Panc1 (cell line): ENCODE data around the gene GNE. TPM values are rescaled to one million over a fixed set of nuclear protein-coding genes. Genes with fewer than 3 reads are reported as not detected.
"Not testable (repeated sequence)": the region's sequence is repeated elsewhere in the genome, so short reads cannot be mapped to it uniquely, and the experiment has no call there.

ENCODE experiments used
- ATAC-seq: fragments of 200-7000 bp; cut with Tn5 transposase; 2 replicates; pipeline ENCODE4 v1.9.1; 2020; ENCODE audit warnings: mild to moderate bottlenecking, moderate library complexity
- BruUV-seq: library from RNA; stranded (reverse); fragments of 400-500 nt; replicated peaks from 2 replicates; lab custom pipeline; 2021; lab: Mats Ljungman, UMichigan
- CTCF ChIA-PET: fragments of 300-600 bp; sonication (Branson Sonifier 250); formaldehyde crosslinking; loops from one replicate; lab custom pipeline; 2022; ENCODE audit warnings: antibody characterized with exemption; lab: Charles Lee
- POLR2A ChIA-PET: fragments of 300-600 bp; sonication (Branson Sonifier 250); formaldehyde crosslinking; loops from one replicate; lab custom pipeline; 2022; ENCODE audit warnings: antibody characterized with exemption; lab: Charles Lee
- DNase-seq: peaks from one replicate; pipeline ENCODE4 v3.0.0-alpha.2; 2010; ENCODE audit warnings: low read depth, low spot score
- H3K27ac ChIP-seq: 2 replicates; pipeline ENCODE4 v1.5.1; 2011; ENCODE audit warnings: mild to moderate bottlenecking, low read length, inconsistent platforms
- H3K27me3 ChIP-seq: fragments of 200-500 bp; sonication (Bioruptor generic); 2 replicates; pipeline ENCODE4 v1.6.0; 2014; ENCODE audit warnings: low read length, inconsistent platforms; ENCODE audit not compliant: control insufficient read depth, insufficient read depth
- H3K36me3 ChIP-seq: fragments of 200-500 bp; sonication (Bioruptor generic); 2 replicates; pipeline ENCODE4 v1.5.1; 2014; ENCODE audit warnings: inconsistent platforms, mild to moderate bottlenecking, low read length, moderate library complexity; ENCODE audit not compliant: control insufficient read depth, insufficient read depth
- H3K4me1 ChIP-seq: 2 replicates; pipeline ENCODE4 v1.5.1; 2011; ENCODE audit warnings: inconsistent platforms, mild to moderate bottlenecking, low read length, moderate library complexity; ENCODE audit not compliant: control insufficient read depth, insufficient read depth
- H3K4me3 ChIP-seq, 2 experiments: 2 replicates each; pipeline ENCODE4 v1.5.1; 2011 to 2012; ENCODE audit warnings: low read depth in 2 of 2, low read length in 2 of 2, mild to moderate bottlenecking in 2 of 2, inconsistent platforms in 1 of 2, moderate library complexity in 1 of 2
- H3K9me3 ChIP-seq: fragments of 200-500 bp; sonication (Bioruptor generic); 2 replicates; pipeline ENCODE4 v1.5.1; 2014; ENCODE audit warnings: low read depth, mild to moderate bottlenecking, inconsistent platforms, low read length, moderate library complexity; ENCODE audit not compliant: control insufficient read depth, insufficient read depth
- POLR2AphosphoS5 ChIP-seq: IDR thresholded peaks from 2 replicates; pipeline ENCODE4 v1.6.1; 2012; ENCODE audit warnings: mild to moderate bottlenecking, low read depth, low read length, moderate library complexity
- REST ChIP-seq, 2 experiments: IDR thresholded peaks; 2 replicates each; pipeline ENCODE4 v1.6.1; 2011 to 2012; ENCODE audit warnings: low read depth in 2 of 2, control low read depth in 1 of 2, low read length in 1 of 2, mild to moderate bottlenecking in 1 of 2, moderate library complexity in 1 of 2; ENCODE audit not compliant: insufficient read depth in 1 of 2
- SIN3A ChIP-seq: IDR thresholded peaks from 2 replicates; pipeline ENCODE4 v1.6.1; 2012; ENCODE audit warnings: low read depth, mild to moderate bottlenecking, low read length, moderate library complexity, borderline replicate concordance; ENCODE audit not compliant: insufficient read depth
- TCF7L2 ChIP-seq: IDR thresholded peaks from 2 replicates; pipeline ENCODE4 v1.6.1; 2011; ENCODE audit warnings: mild to moderate bottlenecking, low read depth, low read length, inconsistent platforms
- in situ Hi-C: cut with HindIII; loops from 2 replicates; pipeline ENCODE4 v1.10.0; 2016; ENCODE audit warnings: low sequenced_read_pairs, low pct_unique_long_range_greater_than_20kb
- intact Hi-C: fragments of 100-400 bp; cut with micrococcal nuclease; formaldehyde crosslinking; loops from one replicate; pipeline ENCODE4 v1.10.0; 2022; ENCODE audit not compliant: unreplicated experiment
- total RNA-seq: library from RNA; stranded (reverse); gene quantifications from one replicate; pipeline ENCODE4 v1.2.1, GENCODE V29; 2021; ENCODE audit not compliant: unreplicated experiment
- TF ChIP-seq, protein P1 (sequence below): fragments of 450-650 bp; IDR thresholded peaks from 2 replicates; pipeline ENCODE4 v1.5.1; 2017; ENCODE audit warnings: mild to moderate bottlenecking

The GNE gene
- total RNA-seq, 1 experiment from 2014 or later, result 107 TPM

GRCh38 chr9:36250079-36250478, 8.2 kb downstream of the GNE start:
- Histone ChIP-seq H3K27me3 (no peaks in the 10 kb centered on the region), H3K27ac (peak overlapping the region; percentile 19; the same call in 1 of the 2 replicates), H3K4me1 (peaks cover 8% of the 10 kb centered on the region; the same call in 1 of the 2 replicates), H3K9me3 (no peaks in the 10 kb centered on the region), H3K4me3 (no peak overlapping the region), H3K36me3 (peaks cover 7% of the 10 kb centered on the region)
- POLR2A ChIA-PET, result interaction anchor here (1.0 kb wide), 1 partner anchor 26 kb away, joined by 5 read pairs; no protein-coding TSS in a partner anchor
- intact Hi-C loops (no loop called here), in situ Hi-C loops (no loop called here)
- TSS peak; percentile 53 for BruUV-seq
- DNase-seq, result no peak
- CTCF ChIA-PET, result interaction anchor here (0.6 to 2.7 kb wide), 2 partner anchors 32 to 78 kb away, joined by 7 to 50 read pairs; no protein-coding TSS in a partner anchor
- peak; percentile 17; the same call in 1 of the 2 replicates for ATAC-seq
- TF ChIP-seq TCF7L2, result no peak
- TF ChIP-seq, protein P1, sequence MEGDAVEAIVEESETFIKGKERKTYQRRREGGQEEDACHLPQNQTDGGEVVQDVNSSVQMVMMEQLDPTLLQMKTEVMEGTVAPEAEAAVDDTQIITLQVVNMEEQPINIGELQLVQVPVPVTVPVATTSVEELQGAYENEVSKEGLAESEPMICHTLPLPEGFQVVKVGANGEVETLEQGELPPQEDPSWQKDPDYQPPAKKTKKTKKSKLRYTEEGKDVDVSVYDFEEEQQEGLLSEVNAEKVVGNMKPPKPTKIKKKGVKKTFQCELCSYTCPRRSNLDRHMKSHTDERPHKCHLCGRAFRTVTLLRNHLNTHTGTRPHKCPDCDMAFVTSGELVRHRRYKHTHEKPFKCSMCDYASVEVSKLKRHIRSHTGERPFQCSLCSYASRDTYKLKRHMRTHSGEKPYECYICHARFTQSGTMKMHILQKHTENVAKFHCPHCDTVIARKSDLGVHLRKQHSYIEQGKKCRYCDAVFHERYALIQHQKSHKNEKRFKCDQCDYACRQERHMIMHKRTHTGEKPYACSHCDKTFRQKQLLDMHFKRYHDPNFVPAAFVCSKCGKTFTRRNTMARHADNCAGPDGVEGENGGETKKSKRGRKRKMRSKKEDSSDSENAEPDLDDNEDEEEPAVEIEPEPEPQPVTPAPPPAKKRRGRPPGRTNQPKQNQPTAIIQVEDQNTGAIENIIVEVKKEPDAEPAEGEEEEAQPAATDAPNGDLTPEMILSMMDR, result no peak
- TF ChIP-seq REST (IDR thresholded peaks at IDR 0.05; ENCODE audit: insufficient read depth in 1 of 2, low read depth in 2 of 2, low read length in 1 of 2), result no peak
- no peak for TF ChIP-seq POLR2AphosphoS5
- no peak for TF ChIP-seq SIN3A

DNA sequence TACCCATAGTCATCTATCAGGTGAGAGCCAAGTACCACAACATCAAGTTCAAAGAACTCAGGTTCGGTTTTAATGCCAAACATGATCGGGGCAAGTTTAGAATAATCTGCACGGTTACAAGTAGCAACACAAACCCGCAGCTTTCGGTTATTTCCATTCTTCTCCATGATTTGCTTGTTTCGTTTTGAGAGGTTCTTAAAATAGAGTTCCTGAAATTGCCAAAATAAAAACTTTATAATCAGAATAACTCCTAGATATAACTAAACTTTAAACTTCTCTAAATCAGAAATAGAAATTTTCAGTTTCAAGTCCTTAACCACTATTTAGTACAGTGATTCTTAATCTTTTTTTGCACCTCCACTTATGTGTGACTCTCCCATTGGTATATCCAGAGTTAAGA, 9.1 kb downstream of the GNE start:
- Histone ChIP-seq H3K27ac (peak overlapping the region; percentile 14; the same call in 1 of the 2 replicates), H3K36me3 (peaks cover 8% of the 10 kb centered on the region), H3K9me3 (no peaks in the 10 kb centered on the region), H3K4me3 (no peak overlapping the region), H3K27me3 (no peaks in the 10 kb centered on the region), H3K4me1 (peaks cover 8% of the 10 kb centered on the region; the same call in 1 of the 2 replicates)
- no peak for DNase-seq
- TF ChIP-seq REST (IDR thresholded peaks at IDR 0.05; ENCODE audit: insufficient read depth in 1 of 2, low read depth in 2 of 2, low read length in 1 of 2) (no peak), TCF7L2 (no peak), POLR2AphosphoS5 (no peak)
- TF ChIP-seq, protein P1, result no peak
- ChIA-PET CTCF (interaction anchor here (0.6 to 2.7 kb wide), 2 partner anchors 79 to 147 kb away, joined by 4 to 50 read pairs; no protein-coding TSS in a partner anchor), POLR2A (interaction anchor here (1.0 kb wide), 1 partner anchor 27 kb away, joined by 5 read pairs; no protein-coding TSS in a partner anchor)
- intact Hi-C loops (no loop called here), in situ Hi-C loops (no loop called here)
- no peak for ATAC-seq
- BruUV-seq, result no TSS peak

DNA sequence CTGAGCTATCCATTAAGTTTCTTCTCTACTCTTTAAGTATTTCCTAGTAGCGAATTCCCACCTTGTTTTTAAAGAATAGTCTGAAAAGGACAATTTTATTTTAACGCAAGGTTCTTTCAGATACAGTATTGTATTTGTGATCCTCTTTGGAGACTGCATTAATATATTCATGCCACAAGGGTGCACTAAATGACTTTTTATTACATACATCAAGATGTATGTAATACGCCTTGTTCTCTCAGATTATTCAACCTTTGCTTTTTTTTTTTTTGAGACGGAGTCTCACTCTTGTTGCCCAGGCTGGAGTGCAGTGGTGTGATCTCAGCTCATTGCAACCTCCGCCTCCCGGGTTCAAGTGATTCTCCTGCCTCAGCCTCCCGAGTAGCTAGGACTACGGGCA, 10.2 kb downstream of the GNE start:
- H3K9me3 ChIP-seq, DNase-seq, BruUV-seq, H3K4me1 ChIP-seq, H3K27ac ChIP-seq, H3K27me3 ChIP-seq, in situ Hi-C loops, H3K4me3 ChIP-seq: not testable (repeated sequence)
- intact Hi-C loops, result loop anchor here (1.0 kb wide), 1 partner anchor 81 kb away; no protein-coding TSS in a partner anchor
- peak; percentile 88 for ATAC-seq
- ChIA-PET CTCF (interaction anchor here (0.6 to 2.7 kb wide), 7 partner anchors 69 to 427 kb away, joined by 3 to 50 read pairs (median 4); no protein-coding TSS in a partner anchor), POLR2A (interaction anchor here (0.7 kb wide), 2 partner anchors 66 to 153 kb away, joined by 8 to 15 read pairs; no protein-coding TSS in a partner anchor)
- H3K36me3 ChIP-seq, result peaks cover 13% of the 10 kb centered on the region
